Chondrocyte (in vitro differentiated cells): ENCODE results near the gene GTF3A. TPM values are rescaled to one million over a fixed set of nuclear protein-coding genes. Genes with fewer than 3 reads are reported as not detected.

ENCODE experiments used
- DNase-seq: peaks from one replicate; pipeline ENCODE4 v3.0.0; 2021; ENCODE audit warnings: mixed read lengths, low spot score
- H3K27ac Mint-ChIP-seq: one replicate; pipeline ENCODE4 v1.8.0; 2021; ENCODE audit warnings: mild to moderate bottlenecking, moderate library complexity, mixed read lengths; ENCODE audit not compliant: unreplicated experiment
- H3K27me3 Mint-ChIP-seq: 2 replicates; pipeline ENCODE4 v1.8.0; 2021; ENCODE audit warnings: low read depth, mixed read lengths
- H3K36me3 Mint-ChIP-seq: 2 replicates; pipeline ENCODE4 v1.8.0; 2021; ENCODE audit warnings: low read depth, mixed read lengths
- H3K4me1 Mint-ChIP-seq: 2 replicates; pipeline ENCODE4 v1.8.0; 2021; ENCODE audit warnings: low read depth, mild to moderate bottlenecking, mixed read lengths
- H3K4me3 Mint-ChIP-seq: one replicate; pipeline ENCODE4 v1.8.0; 2021; ENCODE audit warnings: mild to moderate bottlenecking, moderate library complexity, mixed read lengths; ENCODE audit not compliant: unreplicated experiment
- H3K9me3 Mint-ChIP-seq: 2 replicates; pipeline ENCODE4 v1.8.0; 2021; ENCODE audit warnings: low read depth, mixed read lengths
- total RNA-seq: library from RNA; stranded (reverse); gene quantifications from 3 replicates; pipeline ENCODE4 v1.2.1, GENCODE V29; 2021
- TF ChIP-seq, protein P1 (sequence below): fragments of 200-600 bp; sonication (generic); IDR thresholded peaks from 2 replicates; pipeline ENCODE4 v1.5.0; 2021; ENCODE audit warnings: antibody characterized with exemption, mild to moderate bottlenecking, moderate library complexity

GTF3A gene
- total RNA-seq, 1 donor from 2014 or later, result 74.7 TPM

DNA sequence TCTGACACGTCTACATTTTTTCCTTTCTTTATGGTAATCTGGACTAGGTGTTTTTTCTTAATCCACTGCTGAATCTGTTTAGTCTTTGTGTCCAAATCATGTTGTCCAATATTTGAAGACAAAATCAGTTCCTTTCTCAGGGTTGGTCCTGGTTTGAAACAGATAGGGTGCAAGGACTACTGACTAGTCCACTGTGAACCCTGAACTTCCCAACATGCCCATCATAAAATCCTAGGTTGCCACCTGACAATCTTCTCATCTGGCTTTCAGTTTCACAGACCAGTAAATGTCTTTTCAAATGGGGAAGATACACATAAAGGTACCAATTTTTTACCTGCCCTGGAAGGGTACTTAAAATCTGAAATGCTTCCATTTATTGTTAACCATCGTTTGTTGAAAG is 12.7 kb downstream of the GTF3A start:
- Mint-ChIP-seq H3K27me3 (no peaks in the 10 kb centered on the region), H3K27ac (no peak overlapping the region), H3K4me1 (no peaks in the 10 kb centered on the region), H3K36me3 (peaks cover 22% of the 10 kb centered on the region), H3K4me3 (no peak overlapping the region), H3K9me3 (no peaks in the 10 kb centered on the region)
- DNase-seq, result no peak
- TF ChIP-seq, protein P1, sequence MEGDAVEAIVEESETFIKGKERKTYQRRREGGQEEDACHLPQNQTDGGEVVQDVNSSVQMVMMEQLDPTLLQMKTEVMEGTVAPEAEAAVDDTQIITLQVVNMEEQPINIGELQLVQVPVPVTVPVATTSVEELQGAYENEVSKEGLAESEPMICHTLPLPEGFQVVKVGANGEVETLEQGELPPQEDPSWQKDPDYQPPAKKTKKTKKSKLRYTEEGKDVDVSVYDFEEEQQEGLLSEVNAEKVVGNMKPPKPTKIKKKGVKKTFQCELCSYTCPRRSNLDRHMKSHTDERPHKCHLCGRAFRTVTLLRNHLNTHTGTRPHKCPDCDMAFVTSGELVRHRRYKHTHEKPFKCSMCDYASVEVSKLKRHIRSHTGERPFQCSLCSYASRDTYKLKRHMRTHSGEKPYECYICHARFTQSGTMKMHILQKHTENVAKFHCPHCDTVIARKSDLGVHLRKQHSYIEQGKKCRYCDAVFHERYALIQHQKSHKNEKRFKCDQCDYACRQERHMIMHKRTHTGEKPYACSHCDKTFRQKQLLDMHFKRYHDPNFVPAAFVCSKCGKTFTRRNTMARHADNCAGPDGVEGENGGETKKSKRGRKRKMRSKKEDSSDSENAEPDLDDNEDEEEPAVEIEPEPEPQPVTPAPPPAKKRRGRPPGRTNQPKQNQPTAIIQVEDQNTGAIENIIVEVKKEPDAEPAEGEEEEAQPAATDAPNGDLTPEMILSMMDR, result no peak

DNA sequence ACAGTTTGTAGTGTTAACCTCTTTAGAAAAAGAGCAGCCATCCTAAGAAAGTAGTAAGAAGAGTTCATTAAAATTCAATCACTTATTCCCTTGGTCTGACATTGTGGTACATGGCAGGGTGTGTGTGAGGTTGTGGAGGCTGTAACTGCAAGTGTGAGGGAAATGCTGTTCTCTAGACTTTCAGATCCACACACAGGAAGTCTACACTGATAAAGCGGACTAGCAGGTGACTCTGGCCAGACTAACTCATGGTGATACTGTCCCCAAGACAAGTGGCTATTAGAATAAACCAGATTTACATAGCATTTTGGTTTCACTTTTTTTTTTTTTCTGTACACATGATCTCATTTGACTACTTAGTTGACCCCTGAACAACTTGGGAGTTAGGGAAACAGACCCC is 16.0 kb downstream of the GTF3A start:
- no peak overlapping the region for H3K4me3 Mint-ChIP-seq
- peaks cover 22% of the 10 kb centered on the region for H3K36me3 Mint-ChIP-seq
- no peak overlapping the region for H3K27ac Mint-ChIP-seq
- H3K4me1 Mint-ChIP-seq, result no peaks in the 10 kb centered on the region
- H3K27me3 Mint-ChIP-seq, result no peaks in the 10 kb centered on the region
- DNase-seq, result no peak
- no peaks in the 10 kb centered on the region for H3K9me3 Mint-ChIP-seq
- TF ChIP-seq, protein P1, result no peak

DNA sequence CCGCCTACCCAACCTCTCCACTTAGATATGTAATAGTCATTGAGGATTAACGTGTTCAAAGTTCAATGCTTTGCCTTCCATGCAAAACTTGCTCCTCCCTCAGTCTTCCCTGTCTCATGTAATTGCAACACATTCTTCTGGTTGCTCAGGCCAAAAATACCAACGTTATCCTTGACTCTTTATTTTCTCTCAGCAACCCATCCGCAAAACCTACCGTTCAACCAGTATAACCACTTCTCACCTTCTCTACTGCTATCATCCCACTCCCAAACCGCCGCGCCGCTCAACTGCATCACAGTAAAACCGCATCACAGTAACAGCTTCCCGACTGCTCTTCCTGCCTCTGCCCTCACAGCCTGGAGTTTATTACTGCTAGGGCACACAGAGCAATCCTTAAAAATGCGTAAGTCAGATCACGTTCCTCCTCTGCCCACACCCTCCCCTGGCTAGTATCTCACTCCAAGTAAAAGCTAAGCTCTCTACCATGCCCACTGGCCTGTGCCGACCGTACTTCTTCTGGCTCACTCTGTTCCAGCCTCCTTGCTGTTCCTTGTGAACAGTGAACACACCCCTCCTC is 17.7 kb downstream of the GTF3A start:
- TF ChIP-seq, protein P1, result no peak

DNA sequence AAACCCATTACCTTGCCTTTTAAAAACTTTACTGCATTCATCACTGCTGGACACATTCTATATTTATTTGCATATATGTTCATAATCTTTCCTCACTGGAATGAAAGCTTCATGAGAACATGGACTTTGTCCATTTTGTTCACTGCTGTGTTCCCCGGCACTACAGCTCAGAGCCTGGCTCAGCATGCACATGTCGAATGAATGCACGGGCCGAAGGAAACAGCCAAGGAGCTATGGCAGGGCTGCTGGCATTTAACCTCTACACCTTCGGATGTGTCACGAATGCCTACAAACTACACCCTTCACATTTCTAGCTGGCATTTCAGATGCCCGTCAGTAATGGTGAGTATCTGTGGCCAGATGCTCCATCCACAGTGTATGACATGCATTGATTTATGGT is 18.4 kb downstream of the GTF3A start:
- TF ChIP-seq, protein P1, result no peak
- DNase-seq, result no peak
- Mint-ChIP-seq H3K27ac (no peak overlapping the region), H3K4me1 (no peaks in the 10 kb centered on the region), H3K27me3 (no peaks in the 10 kb centered on the region), H3K9me3 (no peaks in the 10 kb centered on the region), H3K36me3 (peaks cover 12% of the 10 kb centered on the region), H3K4me3 (no peak overlapping the region)

More for the DNA sequence above, 17.7 kb downstream of the GTF3A start:
- Mint-ChIP-seq H3K4me3 (no peak overlapping the region), H3K27me3 (no peaks in the 10 kb centered on the region), H3K4me1 (no peaks in the 10 kb centered on the region), H3K27ac (no peak overlapping the region), H3K9me3 (no peaks in the 10 kb centered on the region), H3K36me3 (peaks cover 16% of the 10 kb centered on the region)
- no peak for DNase-seq

DNA sequence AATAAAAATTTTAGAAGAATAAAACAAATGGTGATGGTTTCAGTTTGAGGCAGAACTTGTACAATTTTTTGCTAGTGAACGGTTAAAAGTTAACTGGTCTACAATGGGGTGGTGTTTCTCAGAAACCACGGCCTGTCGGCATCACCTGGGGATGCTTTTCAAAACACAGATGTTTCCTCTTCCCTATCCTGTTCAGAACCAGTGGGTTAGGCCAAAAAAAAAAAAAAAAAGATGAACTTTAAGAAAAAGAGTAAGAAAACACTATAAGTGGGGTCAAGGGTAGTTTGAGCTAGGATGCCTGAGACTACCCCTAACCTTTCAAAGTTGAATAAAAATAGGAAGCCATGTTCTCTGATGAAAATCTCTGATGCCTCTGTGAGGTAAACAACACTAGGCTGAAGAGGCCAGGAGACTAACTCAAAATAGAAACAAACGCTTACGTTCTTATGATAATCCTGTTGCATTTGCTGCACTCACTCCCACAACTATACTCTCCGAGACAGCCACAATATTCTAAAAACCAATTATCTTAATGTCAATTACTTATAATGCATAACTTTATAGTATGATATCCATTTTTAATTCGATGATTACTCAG is 22.7 kb downstream of the GTF3A start:
- TF ChIP-seq, protein P1, result no peak
- Mint-ChIP-seq H3K9me3 (no peaks in the 10 kb centered on the region), H3K4me1 (peaks cover 19% of the 10 kb centered on the region), H3K36me3 (peaks cover 6% of the 10 kb centered on the region), H3K27me3 (no peaks in the 10 kb centered on the region), H3K27ac (no peak overlapping the region), H3K4me3 (no peak overlapping the region)
- no peak for DNase-seq
